ENCODE measurements around the gene IL9.
"Not testable (repeated sequence)": the region's sequence is repeated elsewhere in the genome, so short reads cannot be mapped to it uniquely, and the experiment has no call there.

The IL9 gene

DNA sequence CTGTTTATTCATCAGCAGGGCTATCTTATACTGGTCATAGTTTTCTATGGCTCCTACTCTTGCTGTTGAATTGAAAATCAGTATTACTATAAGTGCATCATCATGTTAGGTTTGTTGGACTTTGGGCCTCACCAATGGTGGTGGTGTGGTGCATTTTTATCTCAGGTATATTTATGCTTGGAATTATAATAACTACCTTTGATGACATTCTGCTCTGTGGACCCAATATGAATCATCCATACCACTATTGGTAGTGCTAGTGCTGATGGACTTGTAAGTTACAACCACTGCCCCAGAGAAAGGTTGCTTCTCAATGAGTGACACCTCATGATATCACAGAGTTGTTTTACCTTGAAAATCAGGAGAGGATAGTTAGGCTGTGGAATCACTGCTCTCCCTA, 28.0 kb downstream of the IL9 start:
- no peak for DNase-seq

DNA sequence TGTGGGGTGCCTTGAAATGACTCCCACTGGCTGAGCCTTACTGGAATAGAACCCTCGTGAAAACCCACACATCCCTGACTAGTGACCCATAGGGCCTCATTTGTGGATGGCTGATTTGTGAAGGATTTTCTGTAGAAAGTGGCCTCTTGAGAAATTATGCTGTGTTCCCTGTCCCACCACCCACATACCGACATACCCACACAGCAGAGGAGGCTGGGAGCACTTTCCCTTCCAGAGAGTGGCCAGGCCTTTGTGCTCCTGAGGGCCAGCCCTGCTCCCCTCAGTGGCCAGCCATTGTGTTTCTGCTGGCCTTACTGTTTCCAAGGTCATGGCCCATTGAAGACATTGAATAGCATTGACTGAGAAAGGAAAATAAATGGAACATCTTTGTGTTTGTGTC, 29.6 kb downstream of the IL9 start:
- DNase-seq = no peak

DNA sequence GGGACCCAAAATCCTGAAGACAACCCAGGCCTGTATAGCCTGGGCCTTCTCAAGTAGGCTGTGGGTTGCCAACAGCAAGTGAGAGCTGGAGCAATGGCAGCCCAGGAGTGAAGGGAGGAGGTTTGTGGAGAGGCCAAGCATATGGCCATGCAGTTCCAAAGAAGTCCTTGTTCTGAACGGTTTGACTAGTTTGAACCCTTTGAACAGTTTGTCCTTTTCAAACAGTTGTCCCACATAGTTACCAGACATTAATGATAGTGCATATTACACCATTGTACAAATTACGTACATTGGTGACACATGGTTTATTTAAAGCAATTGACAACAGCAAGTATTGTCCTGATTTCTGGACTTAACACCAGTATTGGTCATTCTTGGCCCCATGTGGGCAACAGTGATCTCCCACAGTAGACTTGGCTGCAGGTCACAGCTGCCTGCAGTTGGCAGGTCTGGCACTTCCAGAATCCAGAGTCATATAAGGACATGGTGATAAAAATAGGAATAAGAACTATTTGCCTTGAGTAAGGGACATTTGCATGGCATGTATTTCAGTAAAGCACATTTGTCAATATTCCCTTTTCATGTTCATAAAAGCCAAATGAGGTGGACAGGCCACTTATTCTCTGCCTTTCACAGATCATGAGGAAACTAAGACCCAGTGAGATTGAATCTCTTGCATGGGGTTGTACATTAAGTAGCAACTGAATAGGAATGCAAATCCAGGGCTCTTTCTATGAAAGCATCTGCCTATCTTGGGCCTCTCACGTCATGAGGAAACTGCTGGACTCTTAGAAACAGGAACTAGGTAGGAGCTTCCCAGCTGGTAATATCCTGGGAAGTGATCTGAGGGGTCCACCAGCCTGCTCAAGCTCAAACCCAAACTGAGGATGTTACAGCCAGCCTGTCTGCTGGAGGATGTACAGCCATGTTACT, 30.9 kb downstream of the IL9 start:
- no peak for DNase-seq

DNA sequence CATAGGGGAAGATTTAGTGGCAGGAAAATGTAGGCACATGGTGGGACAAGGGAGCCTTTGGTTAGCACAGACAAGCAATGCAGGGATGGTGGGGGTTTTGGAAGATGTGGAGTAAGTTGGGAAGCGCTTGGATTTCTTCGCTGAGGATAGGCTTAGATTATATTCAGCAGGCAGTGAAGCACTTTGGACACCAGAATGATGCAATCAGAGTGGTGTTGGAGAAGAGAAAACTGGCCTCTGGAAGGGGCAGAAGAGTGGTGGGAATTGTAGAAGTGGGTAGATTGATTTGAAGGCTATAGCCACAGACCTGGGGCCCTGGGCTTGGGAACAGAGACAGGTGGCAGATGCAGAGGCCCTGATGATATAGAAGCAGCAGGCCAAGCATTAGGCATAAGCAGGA, 32.9 kb downstream of the IL9 start:
- no peak for DNase-seq

DNA sequence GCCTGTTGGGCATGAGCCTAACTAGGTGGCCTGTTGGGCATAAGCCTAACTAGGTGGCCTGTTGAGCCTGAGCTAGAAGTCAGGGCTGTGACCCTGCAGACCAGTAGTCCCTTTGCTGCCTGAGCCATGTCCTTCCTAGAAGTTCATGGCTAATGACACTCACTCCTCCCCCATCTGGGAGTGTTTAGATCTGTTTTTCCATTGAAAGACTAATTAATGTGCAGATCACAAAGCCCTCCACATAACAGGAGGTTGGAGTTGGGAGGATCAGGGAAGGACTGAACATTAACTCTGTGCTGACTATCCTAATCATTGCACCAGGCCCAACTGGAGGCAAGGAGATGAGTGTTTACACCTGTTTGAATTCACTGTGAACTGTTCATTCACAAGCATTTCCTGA, 33.6 kb downstream of the IL9 start:
- no peak for DNase-seq

DNA sequence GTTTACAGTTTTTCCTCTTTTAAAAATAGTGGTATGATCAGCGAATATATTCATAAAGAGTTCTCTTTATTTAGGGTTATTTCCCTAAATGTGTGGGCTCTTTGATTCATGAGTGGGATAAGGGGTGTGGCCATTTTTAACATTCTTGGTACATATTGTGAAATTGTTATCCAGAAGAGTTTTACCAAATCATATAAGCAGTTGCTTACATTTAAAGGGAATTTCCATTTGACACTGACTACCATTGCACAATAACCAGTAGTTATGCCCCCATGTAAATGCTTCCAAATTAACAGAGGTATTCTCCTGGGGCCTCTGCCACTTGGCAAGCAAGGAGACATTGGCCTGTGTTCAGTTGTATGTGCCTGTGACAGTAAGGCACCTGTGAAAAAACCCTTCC, 34.0 kb downstream of the IL9 start:
- no peak for DNase-seq

DNA sequence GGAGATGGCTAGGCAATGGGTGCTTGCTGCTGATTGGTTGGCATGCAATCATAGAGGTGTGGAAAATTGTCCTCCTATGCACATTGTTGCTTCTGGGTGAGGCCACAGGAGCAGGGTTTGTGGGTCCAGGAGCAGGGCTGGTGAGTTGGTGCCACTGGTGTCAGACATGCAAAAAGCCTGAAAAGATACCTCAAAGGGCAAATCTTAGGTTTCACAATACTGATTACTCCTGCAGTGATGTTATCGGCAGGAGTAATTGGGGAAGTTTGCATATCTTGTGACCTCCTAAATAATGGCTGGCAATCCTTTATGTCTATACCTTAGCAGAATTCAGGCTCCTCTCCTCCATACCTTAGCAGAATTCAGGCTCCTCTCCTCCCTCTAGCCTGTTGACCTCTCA, 36.0 kb downstream of the IL9 start:
- DNase-seq = no peak

DNA sequence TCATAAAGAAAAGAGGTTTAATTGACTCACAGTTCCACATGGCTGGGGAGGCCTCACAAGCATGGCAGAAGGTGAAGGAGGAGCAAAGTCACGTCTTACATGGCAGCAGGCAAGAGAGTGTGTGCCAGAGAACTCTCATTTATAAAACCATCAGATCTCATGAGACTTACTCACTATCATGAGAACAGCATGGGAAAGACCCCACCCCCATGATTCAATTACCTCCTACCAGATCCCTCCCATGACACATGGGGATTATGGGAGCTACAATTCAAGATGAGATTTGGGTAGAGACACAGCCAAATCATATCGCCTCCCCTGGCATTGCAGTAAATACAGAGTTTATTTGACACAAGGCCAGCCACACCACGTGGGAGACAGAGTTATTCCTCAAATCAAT, 36.5 kb downstream of the IL9 start:
- not testable (repeated sequence) for DNase-seq

DNA sequence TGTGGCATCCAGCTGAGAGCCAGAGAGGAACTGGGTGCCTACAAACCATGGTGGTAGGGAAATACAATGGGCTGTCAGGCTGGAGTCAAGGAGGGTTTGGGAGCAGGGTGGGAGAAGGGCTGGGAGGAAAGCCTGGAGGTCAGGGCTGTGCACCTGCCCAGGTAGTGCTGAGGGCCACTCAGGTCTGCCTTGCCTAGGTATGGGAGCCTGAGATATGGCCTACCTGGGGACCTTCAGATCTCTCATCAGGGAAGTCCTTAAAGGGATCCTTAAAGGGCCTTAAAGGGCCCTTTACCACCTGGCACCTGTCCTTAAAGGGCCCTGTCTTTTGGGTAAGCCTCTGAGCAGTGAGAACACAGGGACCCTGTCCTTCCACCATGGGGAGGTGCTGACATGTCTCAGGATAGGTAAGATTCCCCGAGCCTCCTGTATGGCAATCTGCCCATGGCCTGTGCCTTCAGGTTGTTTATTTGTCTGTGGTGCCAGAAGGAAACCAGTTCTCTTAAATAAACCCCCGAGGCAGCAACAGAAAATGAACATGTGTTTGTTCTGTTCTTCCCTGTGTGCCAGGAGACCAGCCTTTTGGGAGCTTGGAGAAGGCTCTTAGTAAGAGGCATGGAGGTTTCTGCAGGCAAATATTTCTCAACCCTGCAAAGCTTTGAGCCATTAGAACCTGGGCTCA, 37.9 kb downstream of the IL9 start:
- DNase-seq = peak in 1 of 3 experiments; percentile 5

DNA sequence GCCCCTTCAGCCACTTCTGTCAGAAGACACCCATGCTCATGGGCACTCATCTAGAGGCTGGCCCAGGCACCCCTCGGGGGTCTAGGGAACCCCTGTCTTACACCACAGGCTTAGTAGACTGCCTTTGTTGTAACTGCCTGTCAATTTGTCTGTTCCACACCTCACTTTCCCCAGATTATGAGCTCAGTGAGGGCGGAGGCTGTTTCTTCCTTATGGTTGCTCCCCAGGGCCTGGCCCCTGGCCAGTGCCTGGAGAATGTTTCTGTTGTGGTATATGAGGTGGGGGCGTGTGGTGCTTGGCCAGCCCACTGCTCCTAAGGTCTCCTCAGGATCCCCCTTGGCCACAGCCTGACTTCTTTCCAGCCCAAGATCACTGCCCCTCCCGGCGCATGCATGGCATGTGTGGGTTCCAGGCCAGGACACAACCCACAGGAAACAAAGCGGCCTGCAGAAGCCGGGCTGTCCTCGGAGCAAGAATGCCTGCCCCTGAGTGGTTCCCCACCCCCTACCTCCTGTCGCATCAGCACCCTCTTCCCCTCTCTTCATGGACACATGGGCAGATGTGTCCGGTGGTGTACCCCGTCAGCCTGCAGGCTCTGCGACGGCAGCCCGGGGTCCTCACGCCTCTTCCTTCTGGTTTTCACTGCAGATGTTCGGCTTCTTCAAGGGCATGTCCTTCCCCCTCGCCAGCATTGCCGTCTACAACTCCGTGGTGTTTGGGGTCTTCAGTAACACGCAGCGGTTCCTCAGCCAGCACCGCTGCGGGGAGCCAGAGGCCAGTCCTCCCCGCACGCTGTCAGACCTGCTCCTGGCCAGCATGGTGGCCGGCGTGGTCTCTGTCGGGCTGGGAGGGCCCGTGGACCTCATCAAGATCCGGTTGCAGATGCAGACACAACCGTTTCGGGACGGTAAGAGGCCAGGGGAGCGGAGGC, 43.5 kb downstream of the IL9 start:
- DNase-seq = no peak

DNA sequence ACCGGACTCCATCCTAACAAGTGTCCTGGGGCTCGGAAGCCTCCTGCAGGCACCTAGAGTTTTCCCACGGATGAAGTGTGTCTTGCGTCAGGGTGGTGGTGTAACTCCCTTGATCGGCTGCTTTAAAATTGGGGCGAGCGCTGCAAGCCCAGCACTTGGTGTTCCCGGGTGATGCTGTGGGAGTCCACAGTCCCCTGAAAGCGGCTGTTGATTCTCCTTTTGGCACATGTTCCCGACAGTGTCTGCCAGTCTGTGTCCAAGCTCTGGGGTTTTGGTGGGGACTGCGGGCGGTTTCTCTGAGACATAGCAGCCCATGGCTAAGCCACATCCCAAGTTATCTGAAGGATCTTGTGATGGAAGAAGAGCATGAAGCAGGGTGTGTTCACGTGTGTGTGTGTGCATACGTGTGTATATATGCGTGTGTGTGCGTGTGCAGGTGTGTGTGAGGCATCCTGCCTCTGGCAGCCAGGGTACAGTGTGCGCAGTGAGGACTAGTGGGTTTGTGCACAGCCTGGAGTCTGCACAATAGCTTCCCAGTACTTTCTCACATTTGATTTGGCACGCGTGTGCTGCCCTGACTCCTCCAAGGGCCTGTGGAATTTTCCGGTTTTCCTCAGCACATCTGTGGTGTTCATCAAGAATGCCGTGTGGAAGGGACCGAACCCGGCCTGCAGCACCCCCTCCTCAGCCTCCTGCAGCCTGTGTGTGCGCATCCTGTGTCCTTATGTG, 44.3 kb downstream of the IL9 start:
- DNase-seq = no peak

DNA sequence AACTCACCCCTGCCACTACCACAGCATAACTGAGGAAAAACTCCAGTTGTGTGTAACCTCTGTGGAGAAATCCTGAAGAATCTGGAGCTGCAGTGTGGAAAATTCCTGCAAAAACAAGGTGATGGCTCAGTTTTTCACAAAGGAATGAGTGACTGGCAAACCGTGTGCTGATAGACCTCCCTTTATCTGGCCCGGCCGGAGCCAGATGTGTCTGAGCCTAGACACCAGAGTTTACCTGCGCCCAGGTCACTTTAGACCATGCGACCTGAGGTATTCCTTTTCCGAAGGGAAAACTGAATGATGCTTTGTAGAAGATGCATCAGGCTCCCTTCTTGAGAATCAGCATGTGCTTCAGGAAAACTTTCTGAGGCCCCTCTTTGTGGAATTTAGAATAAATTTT, 45.0 kb downstream of the IL9 start:
- DNase-seq = no peak

DNA sequence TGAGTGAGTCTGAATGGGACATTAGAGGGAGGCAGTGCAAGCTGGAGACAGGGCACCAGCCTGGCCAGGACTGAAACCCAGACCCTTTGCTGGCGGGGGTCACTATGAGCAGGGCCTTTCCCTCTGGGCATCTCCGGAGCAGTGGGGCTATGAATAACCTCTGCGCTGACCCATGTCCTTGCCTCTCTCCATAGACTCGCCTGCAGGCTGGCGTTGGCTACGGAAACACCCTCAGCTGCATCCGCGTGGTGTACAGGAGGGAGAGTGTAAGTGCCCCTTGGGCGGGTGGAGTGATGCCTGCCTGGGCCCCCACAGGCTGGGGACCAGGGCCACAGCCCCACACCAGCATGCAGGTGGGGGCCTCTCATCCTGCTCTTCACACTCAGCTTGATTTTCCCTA, 45.4 kb downstream of the IL9 start:
- DNase-seq = no peak

DNA sequence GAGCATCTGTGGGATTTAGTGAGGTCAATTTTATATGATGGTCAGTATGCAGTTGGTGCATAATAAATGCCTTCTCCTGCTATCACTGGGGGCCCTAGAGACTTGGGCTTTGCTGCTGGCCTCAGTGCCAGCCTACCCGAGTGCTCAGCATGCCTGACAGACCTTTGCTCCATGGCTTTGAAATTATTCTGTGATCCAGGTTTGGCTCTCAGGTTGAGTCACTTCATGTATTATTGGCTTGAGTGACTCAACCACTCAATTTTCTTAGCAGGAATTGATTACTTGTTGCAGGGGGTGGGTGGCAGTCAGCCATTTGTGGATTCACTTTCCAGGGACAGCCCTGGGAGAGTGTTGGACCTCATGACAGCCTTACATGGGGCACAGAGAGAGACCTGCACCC, 47.7 kb downstream of the IL9 start:
- DNase-seq = no peak

DNA sequence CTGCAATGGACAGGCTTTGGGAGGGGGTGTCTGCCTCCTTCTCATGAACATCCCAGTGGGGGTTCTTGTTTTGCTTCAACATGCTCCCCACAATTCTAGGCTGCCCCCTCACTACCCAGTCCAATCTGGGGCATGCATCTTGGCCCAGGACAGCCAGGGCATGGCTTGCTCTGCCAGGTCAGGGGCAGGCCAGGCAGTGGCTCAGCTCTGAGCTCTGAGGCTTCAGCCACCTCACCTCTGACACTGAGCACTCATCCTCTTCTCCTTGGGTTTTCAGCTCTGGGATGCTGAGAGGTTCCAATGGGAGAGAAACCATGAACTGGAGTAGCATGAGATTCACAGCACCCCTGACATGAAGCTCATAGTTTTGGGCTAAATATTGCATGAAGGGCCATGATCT, 49.3 kb downstream of the IL9 start:
- DNase-seq = no peak

DNA sequence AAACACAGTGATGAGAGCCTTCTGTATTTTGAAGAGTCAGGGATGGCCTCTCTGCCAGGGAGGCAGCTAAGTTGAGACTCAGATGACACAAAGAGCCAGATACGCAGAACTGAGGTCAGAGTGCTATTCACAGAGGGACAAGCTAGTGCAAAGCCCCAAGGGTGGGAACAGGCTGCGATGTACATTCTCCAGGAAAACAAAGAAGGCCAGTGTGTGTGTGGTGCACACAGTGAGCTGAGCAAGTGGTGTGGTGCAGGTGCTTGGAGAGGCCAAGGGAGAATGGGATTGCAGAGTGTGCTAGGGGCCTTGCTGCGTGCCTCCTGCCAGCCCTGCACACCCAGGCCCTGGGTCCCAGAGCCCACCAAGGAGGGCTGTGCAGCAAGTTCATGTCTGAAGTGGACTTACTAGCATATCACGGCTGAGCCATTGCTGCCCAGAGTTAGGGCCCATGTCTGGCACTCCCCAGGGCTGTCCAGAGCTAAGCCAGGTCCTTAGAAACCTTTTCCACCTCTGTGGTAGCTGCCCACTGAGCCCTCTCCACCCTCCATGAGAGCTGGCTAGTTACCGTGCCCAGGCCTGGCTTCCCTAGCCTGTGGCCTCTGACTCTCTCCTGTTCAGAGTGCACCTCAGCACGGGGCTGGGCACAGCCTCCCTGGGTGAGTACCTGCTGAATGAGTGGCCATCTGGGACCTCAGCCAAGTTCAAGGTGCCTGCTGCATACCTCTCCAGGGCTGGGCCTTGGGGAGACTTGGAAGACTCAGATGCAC, 51.9 kb downstream of the IL9 start:
- no peak for DNase-seq

DNA sequence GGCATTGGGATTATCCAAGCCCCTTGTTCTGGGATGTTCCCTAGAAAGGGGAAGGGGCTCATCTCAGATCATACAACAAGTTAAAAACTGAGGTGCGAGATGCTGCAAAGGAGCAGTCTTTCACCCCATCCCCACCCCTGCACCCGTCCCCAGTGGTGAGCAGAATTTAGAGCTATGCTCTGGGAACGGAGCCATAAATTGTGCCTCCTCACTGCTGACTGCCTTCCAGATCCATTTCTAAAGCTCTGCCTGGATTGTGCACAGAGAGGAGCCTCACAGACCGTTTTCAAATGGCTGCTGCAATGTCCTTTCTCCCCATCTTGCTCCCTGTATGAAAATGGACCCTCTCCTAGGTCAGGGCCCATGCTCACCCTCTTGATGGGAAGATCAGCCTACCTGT, 52.9 kb downstream of the IL9 start:
- DNase-seq = no peak
